ENCODE data around the gene HP1BP3. TPM values are rescaled to one million over a fixed set of nuclear protein-coding genes. Genes with fewer than 3 reads are reported as not detected.

HP1BP3 gene
- total and polyA plus RNA-seq, 12 donors = 52.5 to 229 (median 178) TPM

- Histone ChIP-seq H3K27ac (no peak overlapping the region), H3K4me1 (replicated peaks in 1 of 2) (peaks cover 0 to 14% of the 10 kb centered on the region in 2 donors), H3K9me3 (replicated peaks in 1 of 3) (no peaks in the 10 kb centered on the region), H3K36me3 (replicated peaks in 1 of 2) (no peaks in the 10 kb centered on the region), H3K27me3 (no peaks in the 10 kb centered on the region), H3K4me3 (no peak overlapping the region)
- intact Hi-C loops (cut with DNase I) = loop anchor here in 1 of 2 donors (10.0 kb wide), 1 partner anchor 141 kb away; no protein-coding TSS in a partner anchor
- TF ChIP-seq POLR2A (IDR thresholded peaks at IDR 0.05) (no peak), CTCF (IDR thresholded peaks at IDR 0.05) (no peak)
- 94 to 100% (median 99%) methylated on average over 1 of the region's 1 CpG for WGBS, 4 donors
- no peak for DNase-seq
Measured at GRCh38 chr1:20834192-20834591, 47.1 kb upstream of the HP1BP3 start.

GRCh38 chr1:20830378-20830777, 43.3 kb upstream of the HP1BP3 start:
- Histone ChIP-seq H3K4me3 (no peak overlapping the region), H3K27me3 (no peaks in the 10 kb centered on the region), H3K27ac (peak overlapping the region in 2 of 5 donors; percentile 50 to 56), H3K4me1 (replicated peaks in 1 of 2) (peaks cover 0 to 20% of the 10 kb centered on the region in 2 donors), H3K9me3 (replicated peaks in 1 of 3) (no peaks in the 10 kb centered on the region), H3K36me3 (replicated peaks in 1 of 2) (peaks cover 0 to 14% of the 10 kb centered on the region in 2 donors)
- TF ChIP-seq POLR2A (IDR thresholded peaks at IDR 0.05) = no peak
- intact Hi-C loops (cut with DNase I) = loop anchor here in 1 of 2 donors (10.0 kb wide), 1 partner anchor 144 kb away; no protein-coding TSS in a partner anchor
- no peak for DNase-seq
- WGBS, 4 donors = 85 to 98% (median 95%) methylated on average over 2 of the region's 2 CpGs

GRCh38 chr1:20829946-20830345, 42.8 kb upstream of the HP1BP3 start:
- H3K4me1 ChIP-seq (replicated peaks in 1 of 2) = peaks cover 0 to 20% of the 10 kb centered on the region in 2 donors
- 86 to 91% (median 87%) methylated on average over 1 of the region's 1 CpG for WGBS, 4 donors
- H3K27me3 ChIP-seq = no peaks in the 10 kb centered on the region
- H3K4me3 ChIP-seq = no peak overlapping the region
- intact Hi-C loops (cut with DNase I) = loop anchor here in 1 of 2 donors (10.0 kb wide), 1 partner anchor 145 kb away; no protein-coding TSS in a partner anchor
- TF ChIP-seq CTCF (IDR thresholded peaks at IDR 0.05) (no peak), POLR2A (IDR thresholded peaks at IDR 0.05) (no peak)
- DNase-seq = no peak
- peak overlapping the region in 3 of 5 donors; percentile 22 to 56 (median 50) for H3K27ac ChIP-seq
- no peaks in the 10 kb centered on the region for H3K9me3 ChIP-seq (replicated peaks in 1 of 3)
- peaks cover 0 to 14% of the 10 kb centered on the region in 2 donors for H3K36me3 ChIP-seq (replicated peaks in 1 of 2)

GRCh38 chr1:20829531-20829930, 42.4 kb upstream of the HP1BP3 start:
- 40 to 53% (median 48%) methylated on average over 1 of the region's 1 CpG for WGBS, 4 donors
- H3K4me1 ChIP-seq (replicated peaks in 1 of 2) = peaks cover 0 to 20% of the 10 kb centered on the region in 2 donors
- no peak overlapping the region for H3K4me3 ChIP-seq
- H3K27me3 ChIP-seq = no peaks in the 10 kb centered on the region
- peak overlapping the region in 3 of 5 donors; percentile 22 to 56 (median 50) for H3K27ac ChIP-seq
- TF ChIP-seq CTCF (IDR thresholded peaks at IDR 0.05) (no peak), POLR2A (IDR thresholded peaks at IDR 0.05) (no peak)
- H3K36me3 ChIP-seq (replicated peaks in 1 of 2) = peaks cover 0 to 14% of the 10 kb centered on the region in 2 donors
- intact Hi-C loops (cut with DNase I) = no loop called here
- no peak for DNase-seq
- H3K9me3 ChIP-seq (replicated peaks in 1 of 3) = no peaks in the 10 kb centered on the region

GRCh38 chr1:20823845-20824244, 36.7 kb upstream of the HP1BP3 start:
- H3K27ac ChIP-seq = no peak overlapping the region
- no peak for DNase-seq
- H3K27me3 ChIP-seq = no peaks in the 10 kb centered on the region
- H3K36me3 ChIP-seq (replicated peaks in 1 of 2) = peaks cover 0 to 20% of the 10 kb centered on the region in 2 donors
- no peak for TF ChIP-seq CTCF (IDR thresholded peaks at IDR 0.05)
- TF ChIP-seq POLR2A (IDR thresholded peaks at IDR 0.05) = no peak
- no peaks in the 10 kb centered on the region for H3K9me3 ChIP-seq (replicated peaks in 1 of 3)
- H3K4me1 ChIP-seq (replicated peaks in 1 of 2) = peaks cover 0 to 3% of the 10 kb centered on the region in 2 donors
- H3K4me3 ChIP-seq = no peak overlapping the region
- intact Hi-C loops (cut with DNase I) = no loop called here
